Activated B cell treated with CpG ODN at 0.5 μM for 24 hours (primary cell): ENCODE measurements around the gene AGTRAP. TPM values are rescaled to one million over a fixed set of nuclear protein-coding genes. Genes with fewer than 3 reads are reported as not detected.

Experiments used
- ATAC-seq: fragments of 200-7000 bp; cut with Tn5 transposase; one replicate; pipeline ENCODE4 v1.10.0; 2021; ENCODE audit warnings: low read depth, mild to moderate bottlenecking, moderate library complexity
- CTCF ChIA-PET: fragments of 350-600 bp; sonication (Branson Sonifier 250); formaldehyde crosslinking; loops from one replicate; lab custom pipeline; 2021; ENCODE audit warnings: antibody characterized with exemption; lab: Charles Lee
- POLR2A ChIA-PET: fragments of 350-600 bp; sonication (Branson Sonifier 250); formaldehyde crosslinking; loops from one replicate; lab custom pipeline; 2021; ENCODE audit warnings: antibody characterized with exemption; lab: Charles Lee
- DNase-seq: peaks from one replicate; pipeline ENCODE4 v3.0.0; 2022
- H3K27ac Mint-ChIP-seq: one replicate; pipeline ENCODE4 v1.8.0; 2020; ENCODE audit warnings: mixed read lengths
- H3K27me3 Mint-ChIP-seq: one replicate; pipeline ENCODE4 v1.8.0; 2021; ENCODE audit warnings: mixed read lengths
- H3K36me3 Mint-ChIP-seq: one replicate; pipeline ENCODE4 v1.8.0; 2021; ENCODE audit warnings: low read depth, mixed read lengths
- H3K4me1 Mint-ChIP-seq: one replicate; pipeline ENCODE4 v1.8.0; 2021; ENCODE audit warnings: mixed read lengths
- H3K4me3 Mint-ChIP-seq: one replicate; pipeline ENCODE4 v1.8.0; 2020; ENCODE audit warnings: mild to moderate bottlenecking, mixed read lengths
- H3K9me3 Mint-ChIP-seq: one replicate; pipeline ENCODE4 v1.8.0; 2020; ENCODE audit warnings: mixed read lengths
- intact Hi-C: fragments of 100-400 bp; cut with micrococcal nuclease; formaldehyde crosslinking; loops from one replicate; pipeline ENCODE4 v1.15.1; 2024
- total RNA-seq: library from RNA; stranded (reverse); gene quantifications from 2 replicates; pipeline ENCODE4 v1.2.3, GENCODE V29; 2022
- TF ChIP-seq, protein P1 (sequence below): fragments of 200-600 bp; IDR thresholded peaks from one replicate; pipeline ENCODE4 v1.8.0; 2022; ENCODE audit warnings: antibody characterized with exemption, mild to moderate bottlenecking

The AGTRAP gene
- total RNA-seq, 1 donor from 2014 or later: 13.9 TPM

DNA sequence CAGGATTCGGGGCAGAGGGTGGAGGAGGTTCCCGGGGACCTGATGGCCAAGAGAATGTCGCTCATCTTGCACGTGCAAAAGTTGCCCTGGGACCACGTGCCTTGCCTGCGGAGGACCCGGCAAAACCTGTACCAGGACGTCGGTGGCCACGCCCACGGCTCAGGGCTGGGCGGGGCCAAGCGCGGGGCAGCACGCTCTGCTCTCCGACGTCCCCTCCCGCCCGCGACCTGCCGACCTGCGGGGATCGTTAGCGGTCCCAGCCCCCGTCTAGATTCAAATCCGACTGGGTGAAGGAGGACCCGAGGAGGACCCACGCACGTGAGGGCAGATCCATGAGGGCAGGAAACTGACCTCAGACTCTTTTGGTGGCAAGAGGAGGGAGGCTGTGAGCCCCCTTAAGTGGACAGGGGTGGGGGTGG is 26.1 kb downstream of the AGTRAP start, which contains the start of gene C1orf167:
TSS of gene C1orf167 (plus strand) at position 206 of the 419 bp plus-strand sequence. CDS start 2,208 bp downstream, outside the sequence.
- Mint-ChIP-seq H3K27ac (no peak within 1 kb of the TSS), H3K4me1 (peaks cover 7% of the 10 kb centered on the region), H3K27me3 (peaks cover 17% of the 10 kb centered on the region), H3K36me3 (no peaks in the 10 kb centered on the region), H3K4me3 (peak within 1 kb of the TSS; percentile 15), H3K9me3 (no peaks in the 10 kb centered on the region)
- CTCF ChIA-PET: no interaction called here
- peak; percentile 54 for ATAC-seq
- DNase-seq: no peak
- intact Hi-C loops: no loop called here
- TF ChIP-seq, protein P1, sequence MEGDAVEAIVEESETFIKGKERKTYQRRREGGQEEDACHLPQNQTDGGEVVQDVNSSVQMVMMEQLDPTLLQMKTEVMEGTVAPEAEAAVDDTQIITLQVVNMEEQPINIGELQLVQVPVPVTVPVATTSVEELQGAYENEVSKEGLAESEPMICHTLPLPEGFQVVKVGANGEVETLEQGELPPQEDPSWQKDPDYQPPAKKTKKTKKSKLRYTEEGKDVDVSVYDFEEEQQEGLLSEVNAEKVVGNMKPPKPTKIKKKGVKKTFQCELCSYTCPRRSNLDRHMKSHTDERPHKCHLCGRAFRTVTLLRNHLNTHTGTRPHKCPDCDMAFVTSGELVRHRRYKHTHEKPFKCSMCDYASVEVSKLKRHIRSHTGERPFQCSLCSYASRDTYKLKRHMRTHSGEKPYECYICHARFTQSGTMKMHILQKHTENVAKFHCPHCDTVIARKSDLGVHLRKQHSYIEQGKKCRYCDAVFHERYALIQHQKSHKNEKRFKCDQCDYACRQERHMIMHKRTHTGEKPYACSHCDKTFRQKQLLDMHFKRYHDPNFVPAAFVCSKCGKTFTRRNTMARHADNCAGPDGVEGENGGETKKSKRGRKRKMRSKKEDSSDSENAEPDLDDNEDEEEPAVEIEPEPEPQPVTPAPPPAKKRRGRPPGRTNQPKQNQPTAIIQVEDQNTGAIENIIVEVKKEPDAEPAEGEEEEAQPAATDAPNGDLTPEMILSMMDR: no peak
- POLR2A ChIA-PET: no interaction called here

DNA sequence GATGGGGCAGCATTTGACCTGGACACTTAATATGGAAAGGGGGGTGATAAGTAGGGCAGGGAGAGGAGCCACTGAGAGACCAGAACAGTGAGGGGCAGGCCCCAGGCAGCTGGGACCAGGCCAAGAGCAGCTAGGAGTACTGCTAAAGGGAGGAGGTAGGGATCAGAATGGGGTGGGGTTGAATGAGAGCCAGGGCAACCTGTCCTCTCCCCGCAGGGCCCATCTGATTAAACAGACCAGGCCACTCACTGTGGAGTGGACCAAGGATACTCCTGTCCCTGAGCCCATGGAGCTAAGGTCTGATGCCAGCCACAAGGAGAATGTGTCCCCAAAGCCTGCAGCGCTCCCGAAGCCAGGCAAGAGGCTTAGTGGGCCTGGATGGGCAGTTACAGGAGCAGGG is 28.2 kb downstream of the AGTRAP start:
- ATAC-seq (no peak), DNase-seq (no peak)
- H3K27me3 Mint-ChIP-seq: peaks cover 16% of the 10 kb centered on the region
- H3K9me3 Mint-ChIP-seq: no peaks in the 10 kb centered on the region
- intact Hi-C loops: no loop called here
- no peak overlapping the region for H3K4me3 Mint-ChIP-seq
- no peak overlapping the region for H3K27ac Mint-ChIP-seq
- TF ChIP-seq, protein P1: no peak
- H3K4me1 Mint-ChIP-seq: peaks cover 7% of the 10 kb centered on the region
- CTCF ChIA-PET: no interaction called here
- no peaks in the 10 kb centered on the region for H3K36me3 Mint-ChIP-seq
- POLR2A ChIA-PET: no interaction called here

DNA sequence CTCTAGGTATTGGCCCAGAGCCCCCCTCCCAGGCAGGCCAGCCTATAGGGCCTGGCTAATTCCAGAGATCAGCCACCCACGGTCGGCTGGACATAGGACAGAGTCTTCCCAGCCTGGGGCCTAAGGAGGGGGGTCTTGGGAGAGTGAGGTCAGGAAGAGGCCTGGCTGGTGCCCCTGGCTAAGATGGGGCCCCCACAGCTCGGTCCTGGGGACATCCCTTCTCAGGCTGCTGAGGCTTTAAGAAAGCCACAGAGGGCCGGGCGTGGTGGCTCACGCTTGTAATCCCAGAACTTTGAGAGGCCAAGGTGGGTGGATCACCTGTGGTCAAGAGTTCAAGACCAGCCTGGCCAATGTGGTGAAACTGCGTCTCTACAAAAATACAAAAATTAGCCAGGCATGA is 28.6 kb downstream of the AGTRAP start:
- H3K4me1 Mint-ChIP-seq: peaks cover 7% of the 10 kb centered on the region
- H3K4me3 Mint-ChIP-seq: no peak overlapping the region

DNA sequence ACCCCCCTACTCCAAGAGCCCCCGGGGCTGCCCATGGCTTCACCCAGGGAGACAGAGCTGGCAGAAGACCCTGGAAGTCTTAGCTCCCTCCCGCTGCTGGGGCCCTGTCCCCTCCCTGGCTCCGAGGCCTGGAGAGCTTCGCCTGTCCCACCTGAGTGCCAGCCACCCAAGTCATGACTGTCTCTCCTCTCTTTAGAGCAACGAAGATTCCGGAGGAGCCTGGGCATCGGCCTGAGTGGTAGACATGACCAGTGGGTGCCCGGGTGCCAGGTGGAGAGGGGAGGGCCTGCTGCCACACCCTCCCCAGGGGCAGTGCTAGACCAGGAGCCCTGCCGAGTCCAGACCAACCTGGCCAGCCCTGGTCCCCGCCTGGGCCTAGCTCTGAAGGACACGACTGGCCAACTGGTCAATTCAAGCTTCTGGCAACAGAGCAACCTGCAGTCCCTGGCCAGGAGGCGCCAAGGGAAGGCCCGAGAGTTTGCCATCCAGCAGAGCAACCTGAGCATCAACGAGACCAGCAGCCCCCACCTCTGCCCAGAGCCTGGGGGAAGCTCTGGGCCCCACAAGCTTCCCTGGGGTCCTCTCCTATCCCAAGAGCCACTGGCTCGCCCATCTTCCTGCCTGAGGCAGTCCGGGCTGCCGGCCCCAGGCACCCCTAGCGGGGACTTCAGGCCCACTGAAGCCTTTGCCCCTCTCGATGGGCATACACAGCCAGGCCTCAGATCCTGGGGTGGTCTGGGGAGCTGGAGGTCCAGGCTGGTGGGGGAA is 29.9 kb downstream of the AGTRAP start:
- TF ChIP-seq, protein P1: no peak
- CTCF ChIA-PET: no interaction called here
- DNase-seq (no peak), ATAC-seq (no peak)
- Mint-ChIP-seq H3K4me1 (peaks cover 7% of the 10 kb centered on the region), H3K4me3 (no peak overlapping the region), H3K27me3 (peaks cover 13% of the 10 kb centered on the region), H3K36me3 (no peaks in the 10 kb centered on the region), H3K9me3 (no peaks in the 10 kb centered on the region), H3K27ac (no peak overlapping the region)
- POLR2A ChIA-PET: interaction anchor here (0.7 kb wide), 1 partner anchor 28 kb away, joined by 6 read pairs; no protein-coding TSS in a partner anchor
- intact Hi-C loops: no loop called here

More for the DNA sequence above, 28.6 kb downstream of the AGTRAP start:
- POLR2A ChIA-PET: no interaction called here
- CTCF ChIA-PET: no interaction called here
- no peaks in the 10 kb centered on the region for H3K36me3 Mint-ChIP-seq
- H3K27me3 Mint-ChIP-seq: peaks cover 16% of the 10 kb centered on the region
- ATAC-seq (no peak), DNase-seq (no peak)
- H3K9me3 Mint-ChIP-seq: no peaks in the 10 kb centered on the region
- intact Hi-C loops: no loop called here
- TF ChIP-seq, protein P1: no peak
- no peak overlapping the region for H3K27ac Mint-ChIP-seq

DNA sequence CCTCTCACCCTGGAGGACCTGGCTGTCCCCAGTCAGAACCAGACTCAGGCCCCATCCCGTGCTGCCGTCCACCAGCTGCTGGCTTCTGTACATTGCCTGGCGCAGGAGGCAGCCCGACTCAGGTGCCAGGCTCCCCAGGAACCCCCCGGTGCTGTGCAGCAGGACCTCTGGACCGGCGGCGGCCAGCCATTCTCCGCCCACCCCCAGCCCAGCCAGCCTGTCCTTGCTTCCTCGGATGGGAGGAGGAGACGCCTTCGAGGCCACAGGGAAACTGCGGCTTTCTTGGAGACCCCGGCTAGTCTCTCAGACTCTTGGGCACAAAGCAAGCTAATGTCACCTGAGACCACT is 30.5 kb downstream of the AGTRAP start:
- ATAC-seq (no peak), DNase-seq (no peak)
- intact Hi-C loops: no loop called here
- Mint-ChIP-seq H3K9me3 (no peaks in the 10 kb centered on the region), H3K4me3 (no peak overlapping the region), H3K27me3 (peaks cover 9% of the 10 kb centered on the region), H3K36me3 (no peaks in the 10 kb centered on the region), H3K4me1 (peaks cover 7% of the 10 kb centered on the region), H3K27ac (no peak overlapping the region)
- ChIA-PET CTCF (no interaction called here), POLR2A (no interaction called here)
- TF ChIP-seq, protein P1: no peak
